ENCODE results near the gene RERE. TPM values are rescaled to one million over a fixed set of nuclear protein-coding genes. Genes with fewer than 3 reads are reported as not detected.

RERE gene
- total RNA-seq, 1 experiment from 2014 or later = 40.6 TPM

- intact Hi-C loops (cut with micrococcal nuclease) = no loop called here
- no peak overlapping the region for H3K4me2 ChIP-seq (ENCODE audit: low read length)
- RAD21 ChIA-PET (ENCODE audit: low non-redundant PET in 1 of 2, low total read pairs in 2 of 2, uncharacterized antibody in 2 of 2, unreplicated experiment in 2 of 2) = no interaction called here
- H3K4me3 ChIP-seq (replicated peaks in 1 of 2; ENCODE audit: low read depth in 1 of 2, low read length in 2 of 2) = no peak overlapping the region
- no peaks in the 10 kb centered on the region for H3K27me3 ChIP-seq (ENCODE audit: insufficient read depth, low read length)
- H3K79me2 ChIP-seq (ENCODE audit: insufficient read depth, low read length) = no peaks in the 10 kb centered on the region; the same call in 1 of the 2 replicates
- H3K9me2 ChIP-seq (ENCODE audit: insufficient read depth) = no peaks in the 10 kb centered on the region
- no peaks in the 10 kb centered on the region for H3K36me3 ChIP-seq (ENCODE audit: control insufficient read depth in 1 of 2, insufficient read depth in 2 of 2, low read length in 2 of 2)
- no TSS peak for BruUV-seq (replicated peaks)
- DNase-seq (ENCODE audit: low read depth, low spot score) = no peak
- H3K9ac ChIP-seq (ENCODE audit: low read length) = no peak overlapping the region
- no peak overlapping the region for H2AFZ ChIP-seq (ENCODE audit: low read depth, low read length, poor library complexity, severe bottlenecking)
- H3K9me3 ChIP-seq (ENCODE audit: control insufficient read depth in 1 of 2, insufficient read depth in 1 of 2, low read depth in 1 of 2, low read length in 2 of 2) = no peaks in the 10 kb centered on the region
- CTCF ChIA-PET = interaction anchor here (1.4 to 2.4 kb wide), 2 partner anchors 158 to 280 kb away, joined by 3 to 9 read pairs; no protein-coding TSS in a partner anchor
- TF ChIP-seq POLR2A (IDR thresholded peaks at IDR 0.05; ENCODE audit: borderline replicate concordance, extremely low read depth, insufficient read depth, insufficient read length) (no peak), CBX3 (IDR thresholded peaks at IDR 0.05; ENCODE audit: low read depth) (no peak), REST (IDR thresholded peaks at IDR 0.05; ENCODE audit: low read depth) (no peak), ZBTB33 (IDR thresholded peaks at IDR 0.05; ENCODE audit: extremely low read depth, insufficient replicate concordance, low read length) (no peak), MAX (IDR thresholded peaks at IDR 0.05) (no peak), EZH2 (IDR thresholded peaks at IDR 0.05) (no peak), EZH2phosphoT487 (IDR thresholded peaks at IDR 0.05; ENCODE audit: borderline replicate concordance) (no peak), RAD21 (IDR thresholded peaks at IDR 0.05; ENCODE audit: low read depth) (no peak), SIN3A (IDR thresholded peaks at IDR 0.05; ENCODE audit: low read depth) (no peak), ZNF274 (IDR thresholded peaks at IDR 0.05; ENCODE audit: low read depth, low read length) (no peak), CTCF (IDR thresholded peaks at IDR 0.05 in 2 of 3, conservative IDR thresholded peaks at IDR 0.05 in 1 of 3; ENCODE audit: borderline replicate concordance in 1 of 3, insufficient read depth in 1 of 3, low read depth in 2 of 3, low read length in 2 of 3) (no peak), ELF1 (IDR thresholded peaks at IDR 0.05; ENCODE audit: borderline replicate concordance, low read depth) (no peak), YY1 (IDR thresholded peaks at IDR 0.05; ENCODE audit: extremely low read depth, insufficient replicate concordance, low read depth, low read length) (no peak), TCF7L2 (IDR thresholded peaks at IDR 0.05; ENCODE audit: borderline replicate concordance, extremely low read depth, insufficient read depth, insufficient read length) (no peak), JUND (IDR thresholded peaks at IDR 0.05) (no peak), ZFX (IDR thresholded peaks at IDR 0.05) (no peak), ATF3 (IDR thresholded peaks at IDR 0.05) (no peak), SRF (IDR thresholded peaks at IDR 0.05; ENCODE audit: low read depth) (no peak)
- POLR2A ChIA-PET = no interaction called here
- no peak overlapping the region for H3K27ac ChIP-seq (ENCODE audit: low read depth, low read length)
- ATAC-seq = no peak
- H4K20me1 ChIP-seq (ENCODE audit: insufficient read depth) = no peaks in the 10 kb centered on the region
- peaks cover 3 to 6% of the 10 kb centered on the region in 2 experiments; a peak in 3 of 4 replicates for H3K4me1 ChIP-seq (ENCODE audit: control insufficient read depth in 1 of 2, insufficient read depth in 2 of 2, low read length in 2 of 2)
These were observed 248.2 kb downstream of the RERE start for GRCh38 chr1:8569242-8569641.
